A549 treated with AZD9567 at 1 μM for 4 hours (cell line): ENCODE results near the gene AVPR2. TPM values are rescaled to one million over a fixed set of nuclear protein-coding genes. Genes with fewer than 3 reads are reported as not detected.

Source experiments
- total RNA-seq: library from RNA; stranded (reverse); fragments of 200-300 nt; extraction: Qiagen RNA extraction; gene quantifications from 5 replicates; pipeline ENCODE4 v1.2.3, GENCODE V29; 2022; ENCODE audit not compliant: insufficient read depth

The AVPR2 gene
- total RNA-seq, result not detected in 5 replicates

GRCh38 chrX:153903991-153904957, at the start of gene AVPR2:
Gene AVPR2, plus strand, starts transcription at chrX:153904673. Its CDS starts 473 bp downstream, at chrX:153905146.

GRCh38 chrX:153885968-153886903, 18.2 kb upstream of the AVPR2 start, which contains the start of gene L1CAM:
Gene L1CAM, minus strand, starts transcription at chrX:153886173. Its CDS starts 10,337 bp downstream, at chrX:153875836.

GRCh38 chrX:153925739-153926551, 21.5 kb downstream of the AVPR2 start, which contains the start of gene ARHGAP4:
Gene ARHGAP4, minus strand, starts transcription at chrX:153926264. Its CDS starts 62 bp downstream, at chrX:153926202.

GRCh38 chrX:153934762-153935325, 30.4 kb downstream of the AVPR2 start, which contains the start of gene NAA10:
Gene NAA10, minus strand, starts transcription at chrX:153935037. Its CDS starts 133 bp downstream, at chrX:153934904.

GRCh38 chrX:153944140-153944799, 39.8 kb downstream of the AVPR2 start, which contains the start of gene RENBP:
Gene RENBP, minus strand, starts transcription at chrX:153944643. Its CDS starts 33 bp downstream, at chrX:153944610.

Other genes with a start within 250 kb of the AVPR2 start
- 0.09 to 0.29 TPM (median 0.19 TPM) in 4 of 5 replicates, not detected in the other for gene PNCK, start 230.9 kb upstream of the AVPR2 start, total RNA-seq
- 11.7 to 38.2 TPM (median 12.2 TPM) in 5 replicates for gene SLC6A8, start 216.7 kb upstream of the AVPR2 start, total RNA-seq
- gene BCAP31, start 180.3 kb upstream of the AVPR2 start, total RNA-seq, result 353 to 447 TPM (median 363 TPM) in 5 replicates
- 3.6 to 4.2 TPM (median 4.0 TPM) in 5 replicates for gene ABCD1, start 179.8 kb upstream of the AVPR2 start, total RNA-seq
- gene PLXNB3, start 140.4 kb upstream of the AVPR2 start, total RNA-seq, result 3.4 to 4.6 TPM (median 3.9 TPM) in 5 replicates
- gene SRPK3, start 123.6 kb upstream of the AVPR2 start, total RNA-seq, result 0.10 to 0.16 TPM in 2 of 5 replicates, not detected in the others
- 60.5 to 64.8 TPM (median 60.9 TPM) in 5 replicates for gene IDH3G, start 110.3 kb upstream of the AVPR2 start, total RNA-seq
- gene SSR4, start 110.0 kb upstream of the AVPR2 start, total RNA-seq, result 326 to 447 TPM (median 414 TPM) in 5 replicates
- gene PDZD4, start 74.1 kb upstream of the AVPR2 start, total RNA-seq, result 2.7 to 3.6 TPM (median 3.2 TPM) in 5 replicates
- gene L1CAM, start 18.5 kb upstream of the AVPR2 start, total RNA-seq, result 9.4 to 21.1 TPM (median 19.4 TPM) in 5 replicates
- 1.3 to 2.2 TPM (median 2.0 TPM) in 4 of 5 replicates, not detected in the other for gene ARHGAP4, start 21.6 kb downstream of the AVPR2 start, total RNA-seq
- 188 to 246 TPM (median 219 TPM) in 5 replicates for gene NAA10, start 30.4 kb downstream of the AVPR2 start, total RNA-seq
- 0.22 TPM in 1 of 5 replicates, not detected in the others for gene RENBP, start 40.0 kb downstream of the AVPR2 start, total RNA-seq
- 35.4 to 41.3 TPM (median 35.6 TPM) in 5 replicates for gene HCFC1, start 67.1 kb downstream of the AVPR2 start, total RNA-seq
- 5.8 to 12.2 TPM (median 7.4 TPM) in 5 replicates for gene TMEM187, start 68.1 kb downstream of the AVPR2 start, total RNA-seq
- gene IRAK1, start 115.2 kb downstream of the AVPR2 start, total RNA-seq, result 191 to 220 TPM (median 203 TPM) in 5 replicates
- 16.6 to 22.0 TPM (median 19.4 TPM) in 5 replicates for gene MECP2, start 193.0 kb downstream of the AVPR2 start, total RNA-seq
- not detected in 5 replicates for gene OPN1LW, start 239.6 kb downstream of the AVPR2 start, total RNA-seq